ENCODE data around the gene PEX26. TPM values are rescaled to one million over a fixed set of nuclear protein-coding genes. Genes with fewer than 3 reads are reported as not detected.

Gene PEX26
- total and polyA plus RNA-seq, 2 of the 13 experiments (the other 11 are each of a cell fraction or from before 2014, with no cell fraction given) = 10.6 to 25.1 TPM

- TF ChIP-seq ATF2 (CRISPR knock-in tag; IDR thresholded peaks at IDR 0.05) = peak; percentile 85
- TF ChIP-seq ZBTB7A (CRISPR knock-in tag; IDR thresholded peaks at IDR 0.05) = no peak
- no peak for TF ChIP-seq NFATC3 (CRISPR knock-in tag; IDR thresholded peaks at IDR 0.05)
- peak; percentile 67 for TF ChIP-seq XRCC5 (optimal IDR thresholded peaks at IDR 0.05; ENCODE audit: low read length)
- 0 out of 2 replicates have a peak, but pooled peaks have one; percentile 15 for TF ChIP-seq ZNF746 (CRISPR knock-in tag; IDR thresholded peaks at IDR 0.05)
- no peak for TF ChIP-seq ZNF766 (CRISPR knock-in tag; IDR thresholded peaks at IDR 0.05; ENCODE audit: borderline replicate concordance)
Measured at GRCh38 chr22:18060646-18061620, 16.9 kb upstream of the PEX26 start (continued).

GRCh38 chr22:18062421-18062820 lies 15.4 kb upstream of the PEX26 start:
- Histone ChIP-seq H2AFZ (ENCODE audit: low read length) (no peak overlapping the region), H3K4me3 (replicated peaks in 1 of 3; ENCODE audit: insufficient read depth in 1 of 3, low read depth in 2 of 3, low read length in 3 of 3) (no peak overlapping the region), H3K27ac (ENCODE audit: extremely low read length, insufficient read depth, low read length) (no peak overlapping the region), H3K9ac (ENCODE audit: insufficient read depth, low read depth, low read length) (no peak overlapping the region), H3K4me1 (ENCODE audit: insufficient read depth, low read length) (peaks cover 74% of the 10 kb centered on the region), H3K27me3 (ENCODE audit: control insufficient read depth in 1 of 2, insufficient read depth in 2 of 2, low read length in 2 of 2) (no peaks in the 10 kb centered on the region), H3K4me2 (ENCODE audit: low read depth, low read length) (no peak overlapping the region), H4K20me1 (ENCODE audit: insufficient read depth, low read length) (no peaks in the 10 kb centered on the region), H3K9me3 (ENCODE audit: low read length) (no peaks in the 10 kb centered on the region), H3K36me3 (replicated peaks in 1 of 2; ENCODE audit: control insufficient read depth in 1 of 2, insufficient read depth in 2 of 2, low read length in 2 of 2) (no peaks in the 10 kb centered on the region), H3K79me2 (ENCODE audit: insufficient read depth, low read length) (no peaks in the 10 kb centered on the region)
- POLR2A ChIA-PET = interaction anchor here (1.4 to 4.0 kb wide), 2 partner anchors 15 to 18 kb away, joined by 5 to 57 read pairs; partner anchors contain the start of gene PEX26
- CTCF ChIA-PET (ENCODE audit: low intra/inter-chr PET ratio, low total read pairs) = no interaction called here
- ATAC-seq (no peak), FAIRE-seq (no peak), DNase-seq (ENCODE audit: low spot score) (no peak)
- in situ Hi-C loops (cut with HindIII; ENCODE audit: extremely low pct_ligation_motif_present, low pct_unique_long_range_greater_than_20kb) = no loop called here
- BruUV-seq (replicated peaks) = no TSS peak
- 86% methylated on average over 3 of the region's 3 CpGs for WGBS (ENCODE audit: low lambda C conversion rate)
- intact Hi-C loops (cut with micrococcal nuclease; ENCODE audit: unreplicated experiment) = no loop called here
- TF ChIP-seq ZNF678 (CRISPR knock-in tag; IDR thresholded peaks at IDR 0.05) (no peak), ZNF780A (CRISPR knock-in tag; IDR thresholded peaks at IDR 0.05) (no peak), ZMYM4 (CRISPR knock-in tag; IDR thresholded peaks at IDR 0.05) (no peak), NR1H2 (CRISPR knock-in tag; IDR thresholded peaks at IDR 0.05; ENCODE audit: borderline replicate concordance, low read depth) (no peak), DPF2 (CRISPR knock-in tag; IDR thresholded peaks at IDR 0.05; ENCODE audit: borderline replicate concordance, low read depth) (no peak), GABPA (IDR thresholded peaks at IDR 0.05; ENCODE audit: low read depth, low read length) (no peak), GABPA (CRISPR knock-in tag; IDR thresholded peaks at IDR 0.05; ENCODE audit: low read depth) (no peak), ZNF143 (CRISPR knock-in tag; IDR thresholded peaks at IDR 0.05) (no peak), NRL (CRISPR knock-in tag; IDR thresholded peaks at IDR 0.05; ENCODE audit: borderline replicate concordance) (no peak), HMG20B (CRISPR knock-in tag; conservative IDR thresholded peaks at IDR 0.05) (no peak), IKZF1 (IDR thresholded peaks at IDR 0.05) (no peak), ZNF800 (CRISPR knock-in tag; IDR thresholded peaks at IDR 0.05) (no peak), CCDC6 (CRISPR knock-in tag; IDR thresholded peaks at IDR 0.05) (no peak), ZNF547 (CRISPR knock-in tag; IDR thresholded peaks at IDR 0.05) (no peak)
